ENCODE results near the gene MECR.

Gene MECR

GRCh38 chr1:29183287-29183686 lies 47.4 kb downstream of the MECR start:
- ChIA-PET CTCF (no interaction called here), POLR2A (ENCODE audit: low non-redundant PET) (no interaction called here)
- no peak for TF ChIP-seq CTCF (conservative IDR thresholded peaks at IDR 0.05; ENCODE audit: low read depth)
- H3K27ac ChIP-seq = no peak overlapping the region
- DNase-seq (ENCODE audit: low spot score) = no peak

GRCh38 chr1:29181413-29182225 lies 49.1 kb downstream of the MECR start, which contains the start of gene SRSF4:
Gene SRSF4 (minus strand): TSS chr1:29181900. CDS start chr1:29181752, 148 bp downstream.
- CTCF ChIA-PET = interaction anchor here (0.7 to 1.8 kb wide), 4 partner anchors 16 to 294 kb away, joined by 3 to 13 read pairs (median 11); no protein-coding TSS in a partner anchor
- TF ChIP-seq CTCF (conservative IDR thresholded peaks at IDR 0.05; ENCODE audit: low read depth) = peak; percentile 82
- H3K27ac ChIP-seq = peak within 1 kb of the TSS; percentile 95
- POLR2A ChIA-PET (ENCODE audit: low non-redundant PET) = interaction anchor here (1.0 to 1.3 kb wide), 3 partner anchors 16 to 24 kb away, joined by 3 to 7 read pairs (median 3); no protein-coding TSS in a partner anchor
- peak; percentile 97 for DNase-seq (ENCODE audit: low spot score)

- peak overlapping the region; percentile 95 for H3K27ac ChIP-seq
- DNase-seq (ENCODE audit: low spot score) = no peak
- TF ChIP-seq CTCF (conservative IDR thresholded peaks at IDR 0.05; ENCODE audit: low read depth) = no peak
- POLR2A ChIA-PET (ENCODE audit: low non-redundant PET) = interaction anchor here (0.6 kb wide), 1 partner anchor 468 kb away, joined by 4 read pairs; no protein-coding TSS in a partner anchor
- CTCF ChIA-PET = interaction anchor here (0.7 to 1.8 kb wide), 3 partner anchors 17 to 22 kb away, joined by 3 to 13 read pairs (median 13); no protein-coding TSS in a partner anchor
Observed at GRCh38 chr1:29180497-29181412, 50.0 kb downstream of the MECR start.

- POLR2A ChIA-PET (ENCODE audit: low non-redundant PET) = interaction anchor here (0.6 kb wide), 1 partner anchor 466 kb away, joined by 4 read pairs; no protein-coding TSS in a partner anchor
- no peak overlapping the region for H3K27ac ChIP-seq
- DNase-seq (ENCODE audit: low spot score) = no peak
- no peak for TF ChIP-seq CTCF (conservative IDR thresholded peaks at IDR 0.05; ENCODE audit: low read depth)
- CTCF ChIA-PET = interaction anchor here (0.6 to 0.9 kb wide), 2 partner anchors 23 to 67 kb away, joined by 3 read pairs; no protein-coding TSS in a partner anchor
Observed at GRCh38 chr1:29179641-29180184, 51.0 kb downstream of the MECR start.

- no peak for DNase-seq (ENCODE audit: low spot score)
- ChIA-PET CTCF (no interaction called here), POLR2A (ENCODE audit: low non-redundant PET) (no interaction called here)
- no peak overlapping the region for H3K27ac ChIP-seq
- TF ChIP-seq CTCF (conservative IDR thresholded peaks at IDR 0.05; ENCODE audit: low read depth) = no peak
Observed at GRCh38 chr1:29177022-29177705, 53.6 kb downstream of the MECR start.
